Measurements from ENCODE around the gene RXRB.

RXRB gene

DNA sequence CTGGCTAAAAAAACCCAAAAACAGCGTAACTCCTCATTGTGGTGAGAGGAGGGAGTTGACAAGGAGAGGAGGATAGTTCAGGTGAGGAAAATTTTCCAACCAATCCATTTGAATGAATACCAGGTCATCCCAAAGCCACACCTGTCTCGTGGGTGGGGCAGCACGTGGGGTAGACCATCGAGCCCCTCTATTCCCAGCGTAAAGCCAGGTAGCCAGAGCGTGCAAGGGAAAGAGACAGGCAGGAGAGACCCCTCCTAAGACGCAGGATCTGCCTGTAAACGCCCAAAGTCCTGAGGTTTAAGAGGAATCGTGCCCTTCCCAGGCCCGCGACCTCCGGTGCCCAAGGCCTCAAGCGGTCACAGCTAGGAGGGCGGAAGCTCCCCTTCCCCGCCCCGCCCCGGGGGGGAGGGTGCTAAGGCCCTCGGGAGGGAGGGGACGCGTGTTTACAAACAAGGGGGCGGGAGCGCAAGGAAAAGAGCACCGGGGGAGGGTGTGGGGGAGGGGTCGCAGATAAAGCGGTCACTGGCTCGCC is 712 bp downstream of the RXRB start:
- FAIRE-seq: no peak
- DNase-seq (ENCODE audit: insufficient read length, low spot score): peak; percentile 75
- no peak for TF ChIP-seq POLR2AphosphoS5 (IDR thresholded peaks at IDR 0.05; ENCODE audit: low read depth, low read length)
- no peak for TF ChIP-seq POU2F2 (IDR thresholded peaks at IDR 0.05; ENCODE audit: low read depth, low read length)
- TF ChIP-seq SPI1 (IDR thresholded peaks at IDR 0.05; ENCODE audit: low read depth, low read length): no peak
- TF ChIP-seq TAF1 (IDR thresholded peaks at IDR 0.05; ENCODE audit: low read depth, low read length): no peak
- TF ChIP-seq POLR2A (IDR thresholded peaks at IDR 0.05; ENCODE audit: low read depth, low read length): no peak
- no peak for TF ChIP-seq PAX5 (IDR thresholded peaks at IDR 0.05; ENCODE audit: insufficient read depth, low read length, severe bottlenecking)

- DNase-seq (ENCODE audit: insufficient read length, low spot score): no peak
- TF ChIP-seq POLR2AphosphoS5 (IDR thresholded peaks at IDR 0.05; ENCODE audit: low read depth, low read length) (no peak), SPI1 (IDR thresholded peaks at IDR 0.05; ENCODE audit: low read depth, low read length) (no peak), PAX5 (IDR thresholded peaks at IDR 0.05; ENCODE audit: insufficient read depth, low read length, severe bottlenecking) (no peak), POLR2A (IDR thresholded peaks at IDR 0.05; ENCODE audit: low read depth, low read length) (no peak), POU2F2 (IDR thresholded peaks at IDR 0.05; ENCODE audit: low read depth, low read length) (no peak), TAF1 (IDR thresholded peaks at IDR 0.05; ENCODE audit: low read depth, low read length) (no peak)
- no peak for FAIRE-seq
Observed at GRCh38 chr6:33198853-33199436, 1.5 kb downstream of the RXRB start.

- FAIRE-seq: no peak
- TF ChIP-seq PAX5 (IDR thresholded peaks at IDR 0.05; ENCODE audit: insufficient read depth, low read length, severe bottlenecking) (no peak), POLR2A (IDR thresholded peaks at IDR 0.05; ENCODE audit: low read depth, low read length) (no peak), TAF1 (IDR thresholded peaks at IDR 0.05; ENCODE audit: low read depth, low read length) (no peak), SPI1 (IDR thresholded peaks at IDR 0.05; ENCODE audit: low read depth, low read length) (no peak), POLR2AphosphoS5 (IDR thresholded peaks at IDR 0.05; ENCODE audit: low read depth, low read length) (no peak), POU2F2 (IDR thresholded peaks at IDR 0.05; ENCODE audit: low read depth, low read length) (no peak)
- no peak for DNase-seq (ENCODE audit: insufficient read length, low spot score)
Observed at GRCh38 chr6:33198159-33198852, 2.2 kb downstream of the RXRB start.

DNA sequence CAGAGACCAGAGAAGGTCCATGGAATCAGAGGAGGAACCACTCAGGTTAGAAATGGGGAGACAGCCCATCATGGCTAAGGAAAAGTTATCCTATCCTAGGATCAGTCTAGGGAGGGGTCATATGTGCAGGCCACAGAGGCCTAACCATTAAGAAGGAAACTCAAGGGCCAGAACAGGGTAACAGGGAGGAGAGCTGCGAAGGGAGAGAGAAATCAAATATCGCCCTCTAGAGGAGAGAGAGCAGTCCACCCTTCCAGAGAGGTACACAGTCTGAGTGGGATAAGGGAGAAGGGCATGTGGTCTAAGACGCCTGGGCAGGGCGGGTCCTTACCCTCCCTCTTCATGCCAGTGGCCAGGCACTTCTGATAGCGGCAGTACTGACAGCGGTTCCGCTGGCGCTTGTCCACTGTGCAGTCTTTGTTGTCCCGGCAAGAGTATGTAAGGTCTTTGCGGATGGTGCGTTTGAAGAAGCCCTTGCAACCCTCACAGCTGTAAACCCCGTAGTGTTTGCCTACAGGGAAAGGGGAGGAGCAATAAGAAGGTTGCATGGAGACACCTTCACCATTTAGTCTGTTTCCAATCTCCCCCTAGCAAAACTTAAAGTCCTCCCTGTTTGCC is 2.9 kb downstream of the RXRB start:
- FAIRE-seq: peak; percentile 45
- no peak for TF ChIP-seq POLR2AphosphoS5 (IDR thresholded peaks at IDR 0.05; ENCODE audit: low read depth, low read length)
- TF ChIP-seq POU2F2 (IDR thresholded peaks at IDR 0.05; ENCODE audit: low read depth, low read length): no peak
- TF ChIP-seq SPI1 (IDR thresholded peaks at IDR 0.05; ENCODE audit: low read depth, low read length): no peak
- peak; percentile 66 for DNase-seq (ENCODE audit: insufficient read length, low spot score)

DNA sequence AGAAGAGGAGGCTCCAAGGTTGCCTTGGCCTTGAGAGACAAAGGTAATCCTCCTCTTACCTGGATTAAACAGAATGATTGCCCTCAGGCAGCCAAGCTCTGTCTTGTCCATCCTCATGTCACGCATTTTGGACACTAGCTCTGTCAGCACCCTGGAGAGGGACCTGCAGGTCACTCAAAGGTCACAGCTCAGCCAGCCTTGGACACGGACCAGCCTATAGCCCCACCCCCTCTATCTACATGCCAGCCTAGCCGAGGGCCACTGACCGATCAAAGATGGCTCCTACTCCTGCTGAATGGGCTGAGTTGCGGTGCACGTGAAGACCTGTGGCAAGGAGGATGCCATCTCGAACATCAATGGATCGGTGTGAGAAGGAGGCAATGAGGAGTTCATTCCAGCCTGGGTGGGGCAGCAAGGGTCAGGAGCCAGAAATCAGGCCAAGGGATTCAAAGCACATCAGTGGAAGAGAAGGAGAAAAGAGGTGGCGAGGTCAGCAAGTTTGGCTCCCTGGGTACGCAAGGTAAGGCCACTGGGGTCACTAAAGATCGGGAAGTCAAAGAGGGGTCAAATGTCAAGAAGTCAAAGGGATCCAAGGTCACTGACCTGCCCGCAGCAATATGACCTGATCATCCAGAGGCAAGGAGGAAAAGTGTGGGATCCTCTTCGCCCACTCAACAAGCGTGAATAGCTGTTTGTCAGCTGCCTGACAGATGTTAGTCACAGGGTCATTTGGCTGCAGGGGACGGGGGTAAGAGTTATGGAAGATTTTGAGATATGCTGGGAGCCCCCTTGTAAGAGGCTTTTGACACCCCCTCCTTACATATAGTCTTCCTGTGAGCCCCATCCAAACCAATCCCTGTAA is 4.9 kb downstream of the RXRB start:
- DNase-seq (ENCODE audit: insufficient read length, low spot score) (no peak), FAIRE-seq (no peak)
- TF ChIP-seq POLR2A (IDR thresholded peaks at IDR 0.05; ENCODE audit: low read depth, low read length) (no peak), TAF1 (IDR thresholded peaks at IDR 0.05; ENCODE audit: low read depth, low read length) (no peak), POLR2AphosphoS5 (IDR thresholded peaks at IDR 0.05; ENCODE audit: low read depth, low read length) (no peak), POU2F2 (IDR thresholded peaks at IDR 0.05; ENCODE audit: low read depth, low read length) (no peak), PAX5 (IDR thresholded peaks at IDR 0.05; ENCODE audit: insufficient read depth, low read length, severe bottlenecking) (no peak), SPI1 (IDR thresholded peaks at IDR 0.05; ENCODE audit: low read depth, low read length) (no peak)

- TF ChIP-seq POLR2AphosphoS5 (IDR thresholded peaks at IDR 0.05; ENCODE audit: low read depth, low read length) (no peak), POU2F2 (IDR thresholded peaks at IDR 0.05; ENCODE audit: low read depth, low read length) (no peak)
- no peak for FAIRE-seq
- no peak for DNase-seq (ENCODE audit: insufficient read length, low spot score)
Observed at GRCh38 chr6:33194431-33194979, 6.0 kb downstream of the RXRB start.

DNA sequence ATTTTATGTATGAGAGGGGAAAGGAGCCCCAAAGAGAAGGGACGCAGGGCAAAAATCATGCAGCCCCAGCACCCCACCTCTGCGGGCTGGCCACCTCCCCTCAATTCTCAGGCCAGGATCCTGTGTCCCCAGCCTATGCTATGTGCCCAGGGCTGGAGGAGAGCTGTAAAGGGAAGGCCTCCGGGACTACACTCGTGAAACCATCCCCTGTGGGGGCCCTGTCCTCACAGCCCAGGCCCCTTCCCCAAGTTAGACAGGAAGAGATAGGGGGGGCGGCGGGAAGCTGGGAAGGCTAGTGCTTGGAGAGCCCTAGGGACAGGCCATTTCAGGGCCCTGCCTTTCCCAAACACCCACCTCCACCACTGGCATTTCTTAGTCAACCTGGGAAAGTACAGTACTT is 6.8 kb downstream of the RXRB start:
- TF ChIP-seq TAF1 (IDR thresholded peaks at IDR 0.05; ENCODE audit: low read depth, low read length) (no peak), SPI1 (IDR thresholded peaks at IDR 0.05; ENCODE audit: low read depth, low read length) (no peak), POLR2AphosphoS5 (IDR thresholded peaks at IDR 0.05; ENCODE audit: low read depth, low read length) (no peak), PAX5 (IDR thresholded peaks at IDR 0.05; ENCODE audit: insufficient read depth, low read length, severe bottlenecking) (no peak), POLR2A (IDR thresholded peaks at IDR 0.05; ENCODE audit: low read depth, low read length) (no peak), POU2F2 (IDR thresholded peaks at IDR 0.05; ENCODE audit: low read depth, low read length) (no peak)
- DNase-seq (ENCODE audit: insufficient read length, low spot score): no peak
- FAIRE-seq: no peak

GRCh38 chr6:33192671-33193602 is 7.5 kb downstream of the RXRB start:
- no peak for TF ChIP-seq PAX5 (IDR thresholded peaks at IDR 0.05; ENCODE audit: insufficient read depth, low read length, severe bottlenecking)
- no peak for TF ChIP-seq TAF1 (IDR thresholded peaks at IDR 0.05; ENCODE audit: low read depth, low read length)
- no peak for TF ChIP-seq POLR2AphosphoS5 (IDR thresholded peaks at IDR 0.05; ENCODE audit: low read depth, low read length)
- no peak for TF ChIP-seq POLR2A (IDR thresholded peaks at IDR 0.05; ENCODE audit: low read depth, low read length)
- no peak for TF ChIP-seq SPI1 (IDR thresholded peaks at IDR 0.05; ENCODE audit: low read depth, low read length)
- no peak for TF ChIP-seq POU2F2 (IDR thresholded peaks at IDR 0.05; ENCODE audit: low read depth, low read length)
- DNase-seq (ENCODE audit: insufficient read length, low spot score): no peak
- FAIRE-seq: peak; percentile 47
